PC-3 (cell line): ENCODE measurements around the gene PLCD1.

Source experiments
- CTCF ChIP-seq: fragments of 300-600 bp; sonication (generic); conservative IDR thresholded peaks from 2 replicates; pipeline ENCODE4 v1.5.1; 2017; ENCODE audit warnings: antibody characterized with exemption, low read depth, mild to moderate bottlenecking, low read length
- EZH2 ChIP-seq: fragments of 300-600 bp; sonication (generic); IDR thresholded peaks from one replicate; pipeline ENCODE4 v1.6.1; 2017; ENCODE audit warnings: antibody characterized with exemption, mild to moderate bottlenecking, low read length; ENCODE audit not compliant: unreplicated experiment

DNA sequence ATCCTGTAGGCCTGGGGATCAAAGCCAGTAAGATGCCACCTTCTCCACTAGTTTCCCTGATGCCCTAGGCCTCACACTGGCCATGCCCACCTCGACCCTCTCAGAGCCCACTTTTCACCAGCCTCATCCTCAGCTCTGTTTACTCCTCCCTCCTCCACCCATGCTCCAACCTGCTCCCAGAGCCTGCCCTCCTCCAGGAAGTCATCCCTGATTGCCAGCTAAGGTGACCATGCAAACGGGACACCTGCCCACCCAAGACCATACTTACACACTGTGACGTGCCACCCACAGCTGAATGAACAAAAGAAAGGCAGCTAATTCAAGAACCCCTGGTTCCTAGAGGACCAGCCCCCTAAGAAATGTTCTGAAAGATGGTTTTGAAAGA, 9.1 kb downstream of the PLCD1 start:
- TF ChIP-seq CTCF (no peak), EZH2 (no peak)
